Pulmonary artery endothelial cell (primary cell): ENCODE data around the gene SEMA6C. TPM values are rescaled to one million over a fixed set of nuclear protein-coding genes. Genes with fewer than 3 reads are reported as not detected.

Experiments
- DNase-seq: peaks from one replicate; pipeline ENCODE4 v3.0.0-alpha.2; 2011; ENCODE audit warnings: low read depth, low spot score
- total RNA-seq: library from RNA; depleted of rRNA; stranded (reverse); fragments of >200 nt; gene quantifications from 2 replicates; pipeline ENCODE4 v1.2.3, GENCODE V29; 2014

SEMA6C gene
- total RNA-seq, 1 donor from 2014 or later = 5.3 TPM

GRCh38 chr1:151158751-151159251 is 12.4 kb upstream of the SEMA6C start:
- no peak for DNase-seq

- DNase-seq = no peak
Observed at GRCh38 chr1:151158326-151158725, 11.9 kb upstream of the SEMA6C start.

GRCh38 chr1:151157067-151157531 is 10.7 kb upstream of the SEMA6C start:
- DNase-seq = no peak

GRCh38 chr1:151156515-151156819 is 10.0 kb upstream of the SEMA6C start, which contains the start of gene TNFAIP8L2:
Gene TNFAIP8L2, plus strand, starts transcription at chr1:151156649. Its CDS starts 2,049 bp downstream, at chr1:151158698.
- DNase-seq = no peak

- no peak for DNase-seq
Observed at GRCh38 chr1:151147665-151148064, 1.2 kb upstream of the SEMA6C start.

GRCh38 chr1:151147132-151147503 is 687 bp upstream of the SEMA6C start:
- no peak for DNase-seq

GRCh38 chr1:151146072-151146411 is 389 bp downstream of the SEMA6C start:
- no peak for DNase-seq

DNA sequence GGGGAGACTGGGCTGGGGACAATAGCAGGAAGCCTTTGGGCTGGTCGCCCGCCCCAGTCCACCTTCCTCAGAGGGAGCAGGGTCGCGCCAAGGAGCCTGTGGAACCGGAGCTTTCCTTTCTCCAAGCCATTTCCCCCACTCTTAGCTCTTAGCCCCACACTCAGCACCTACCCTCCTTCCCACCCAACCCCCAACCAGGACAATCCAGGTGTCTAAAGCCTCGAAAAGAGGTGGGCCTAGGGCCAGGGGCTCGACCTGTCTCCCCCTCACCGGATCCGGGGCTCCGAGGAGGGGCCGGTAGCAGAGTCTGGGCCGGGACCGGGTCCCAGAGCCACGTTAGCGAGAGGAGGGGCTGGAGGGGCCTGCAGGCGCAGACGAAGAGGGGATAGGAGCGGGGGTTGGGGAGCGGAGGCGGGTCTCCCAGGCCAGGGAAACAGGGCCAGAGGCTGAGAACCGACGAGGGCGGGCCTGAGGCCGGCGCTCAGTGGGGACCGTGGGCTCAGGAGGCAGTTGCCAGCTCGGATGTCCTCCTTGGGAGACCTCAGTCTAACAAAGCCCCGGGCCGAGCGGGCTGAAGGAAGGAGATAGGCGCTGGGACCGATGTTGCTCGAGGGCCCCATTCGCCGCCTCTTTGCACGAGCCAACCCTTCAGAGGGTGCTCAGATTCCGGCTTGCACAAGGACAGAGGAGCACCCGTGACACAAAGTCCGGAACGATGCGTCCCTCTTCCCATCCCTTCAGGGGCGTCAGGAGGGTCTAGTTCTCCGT is 943 bp downstream of the SEMA6C start:
- no peak for DNase-seq

GRCh38 chr1:151144474-151145303 is 1.7 kb downstream of the SEMA6C start:
- no peak for DNase-seq

GRCh38 chr1:151143986-151144385 is 2.4 kb downstream of the SEMA6C start:
- DNase-seq = no peak

DNA sequence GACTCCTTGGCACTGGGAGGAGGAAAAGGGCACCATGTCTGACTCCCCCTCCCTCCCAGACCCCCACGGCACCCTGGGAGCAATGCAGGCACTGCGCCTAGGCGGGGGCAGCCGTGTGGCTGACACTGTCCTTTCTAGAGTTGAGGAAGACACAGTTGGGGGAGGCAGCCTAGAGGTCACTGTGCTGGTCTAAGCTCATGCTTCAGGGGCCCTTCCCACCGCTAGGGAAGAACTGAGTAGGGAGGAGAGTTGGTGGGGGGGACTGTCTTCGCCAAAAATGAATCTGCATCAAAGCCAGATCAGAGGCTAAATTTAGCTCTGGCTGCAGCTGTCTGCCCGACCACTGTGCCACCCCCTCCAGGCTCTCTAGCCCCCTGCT is 3.4 kb downstream of the SEMA6C start:
- no peak for DNase-seq

- DNase-seq = no peak
Observed at GRCh38 chr1:151142411-151143056, 3.9 kb downstream of the SEMA6C start.

DNA sequence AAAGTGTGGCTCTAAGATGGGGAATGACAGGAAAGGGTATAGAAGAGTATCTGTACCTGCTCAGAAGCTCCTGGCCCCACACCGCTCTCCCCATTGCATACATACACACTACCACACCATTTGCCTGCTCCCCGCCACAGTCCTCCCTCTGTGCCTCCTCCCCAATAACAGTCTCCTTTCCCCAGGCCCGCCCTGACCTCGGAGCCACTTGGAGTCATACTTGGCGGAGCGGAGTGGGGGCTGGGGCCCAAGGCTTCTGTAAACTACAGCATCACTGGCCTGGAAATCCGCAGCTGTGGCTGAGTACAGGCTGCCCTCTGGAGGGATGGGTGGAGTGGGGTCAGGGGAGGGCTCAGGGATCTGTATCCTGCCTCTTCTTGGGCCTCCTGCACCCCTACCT is 8.6 kb downstream of the SEMA6C start:
- DNase-seq = no peak

DNA sequence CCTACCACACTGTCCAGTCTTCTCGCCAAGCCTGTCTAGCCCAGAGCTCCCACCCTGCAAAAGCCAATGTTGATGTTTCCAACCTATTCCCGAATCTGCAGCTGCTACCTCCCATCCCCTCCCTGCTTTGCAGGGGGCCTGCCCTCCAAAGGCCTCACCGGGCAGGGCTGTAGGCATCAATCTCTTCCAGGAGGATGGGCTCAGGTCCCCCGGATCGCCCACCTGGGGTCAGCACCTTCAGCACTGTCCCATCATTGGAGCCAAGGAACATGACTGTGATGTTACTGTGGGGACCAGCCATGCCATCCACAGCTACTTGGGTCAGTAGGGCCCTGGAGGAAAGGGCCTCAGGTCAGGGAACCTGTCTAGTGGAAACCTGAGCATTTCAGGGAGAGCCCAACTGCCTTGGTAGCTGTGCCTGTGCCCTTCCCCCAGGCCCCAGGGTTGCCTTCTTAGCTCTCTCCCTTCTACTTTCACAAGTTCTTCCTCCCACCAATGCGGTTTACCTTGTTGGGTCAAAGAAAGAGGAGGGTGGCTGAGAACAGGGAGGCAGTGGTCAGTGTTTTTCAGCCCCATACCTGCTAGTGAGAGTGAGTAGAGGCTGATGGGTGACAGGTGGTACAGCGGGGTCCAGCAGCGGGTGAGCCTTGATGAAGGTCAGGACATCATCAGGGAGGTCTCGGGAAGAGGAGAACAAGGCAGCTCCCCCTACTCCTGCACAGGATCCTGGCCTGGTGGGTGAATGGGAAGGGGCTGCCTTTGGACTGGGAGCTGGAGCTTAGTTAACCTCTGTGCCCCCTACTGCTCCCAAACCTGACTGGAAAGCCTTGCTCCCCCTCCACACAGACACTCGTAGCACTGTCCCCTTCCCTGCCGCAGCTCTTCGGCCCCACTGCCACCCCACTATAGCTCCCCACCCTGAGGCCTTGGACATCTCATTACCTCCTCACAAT is 10.7 kb downstream of the SEMA6C start:
- no peak for DNase-seq

DNA sequence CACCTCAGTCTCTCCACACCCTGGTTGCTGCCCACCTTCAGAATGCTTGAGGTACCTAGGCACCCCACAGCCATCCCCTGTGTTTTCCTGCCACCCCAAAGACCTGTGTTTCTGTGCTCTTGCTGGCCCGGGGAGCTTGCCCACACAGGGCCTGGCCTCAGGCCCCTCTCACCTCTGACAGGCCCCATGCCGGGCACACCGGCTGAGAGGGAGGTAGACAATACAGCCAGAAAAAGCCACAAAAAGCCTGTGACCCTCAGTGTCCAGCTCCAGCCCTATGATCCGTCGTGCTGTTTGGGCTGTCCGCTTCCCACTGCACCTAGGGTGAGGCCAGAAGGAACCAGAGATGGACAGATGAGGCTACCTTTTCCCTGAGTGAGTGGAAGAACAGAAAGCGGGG is 11.4 kb downstream of the SEMA6C start:
- DNase-seq = no peak

DNA sequence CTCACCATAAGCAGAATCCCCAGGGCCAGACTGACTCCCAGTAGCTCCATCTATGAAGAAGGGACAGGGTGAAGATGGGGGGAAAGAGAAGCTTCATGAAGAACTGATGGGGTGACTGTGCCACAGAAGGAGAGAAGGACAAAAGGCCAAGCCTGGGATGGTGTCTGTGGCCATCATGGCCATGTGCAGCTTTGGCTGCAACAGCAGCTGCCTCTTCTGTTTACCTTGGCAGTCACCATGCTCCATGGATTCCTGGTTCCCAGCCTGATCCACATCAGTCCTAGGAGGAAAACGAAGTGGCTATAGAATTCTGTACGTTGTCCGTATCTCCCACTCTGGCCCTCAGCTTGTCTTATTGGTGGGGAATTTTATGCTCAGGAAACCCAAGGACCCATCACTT is 12.0 kb downstream of the SEMA6C start:
- DNase-seq = no peak

- no peak for DNase-seq
Observed at GRCh38 chr1:151133018-151133806, 13.2 kb downstream of the SEMA6C start.

GRCh38 chr1:151132335-151133017 is 14.0 kb downstream of the SEMA6C start:
- no peak for DNase-seq

- DNase-seq = no peak
Observed at GRCh38 chr1:151131701-151132334, 14.6 kb downstream of the SEMA6C start.
